ENCODE data around the gene TAF11. TPM values are rescaled to one million over a fixed set of nuclear protein-coding genes. Genes with fewer than 3 reads are reported as not detected.
"Not testable (repeated sequence)": the region's sequence is repeated elsewhere in the genome, so short reads cannot be mapped to it uniquely, and the experiment has no call there.

The TAF11 gene
- total RNA-seq, 1 donor from 2014 or later: 37.2 TPM

GRCh38 chr6:34865107-34865506 lies 22.7 kb downstream of the TAF11 start:
- DNase-seq: peak; percentile 64

- DNase-seq: no peak
These were observed 23.8 kb downstream of the TAF11 start for GRCh38 chr6:34864007-34864406.

GRCh38 chr6:34860776-34861175 lies 27.1 kb downstream of the TAF11 start:
- DNase-seq: no peak

GRCh38 chr6:34859951-34860350 lies 27.9 kb downstream of the TAF11 start:
- DNase-seq: no peak

- no peak for DNase-seq
These were observed 29.2 kb downstream of the TAF11 start for GRCh38 chr6:34858681-34859080.

GRCh38 chr6:34855463-34855862 lies 32.4 kb downstream of the TAF11 start:
- no peak for DNase-seq

- DNase-seq: no peak
These were observed 35.3 kb downstream of the TAF11 start for GRCh38 chr6:34852406-34853085.

GRCh38 chr6:34851361-34851760 lies 36.5 kb downstream of the TAF11 start:
- no peak for DNase-seq

GRCh38 chr6:34849066-34849465 lies 38.8 kb downstream of the TAF11 start:
- DNase-seq: not testable (repeated sequence)

GRCh38 chr6:34839666-34840352 lies 48.0 kb downstream of the TAF11 start:
- no peak for DNase-seq

- no peak for DNase-seq
These were observed 50.3 kb downstream of the TAF11 start for GRCh38 chr6:34837528-34837927.

- no peak for DNase-seq
These were observed 51.4 kb downstream of the TAF11 start for GRCh38 chr6:34836451-34836850.

- DNase-seq: no peak
These were observed 51.8 kb downstream of the TAF11 start for GRCh38 chr6:34836008-34836407.

- no peak for DNase-seq
These were observed 52.9 kb downstream of the TAF11 start for GRCh38 chr6:34834789-34835518.

- DNase-seq: no peak
These were observed 54.9 kb downstream of the TAF11 start for GRCh38 chr6:34832942-34833341.

- DNase-seq: no peak
These were observed 58.7 kb downstream of the TAF11 start for GRCh38 chr6:34829137-34829536.

Other genes with a start within 250 kb of the TAF11 start
- 54.2 TPM for gene ILRUN, start 191.3 kb downstream of the TAF11 start, total RNA-seq
- gene SNRPC, start 130.5 kb downstream of the TAF11 start, total RNA-seq: 29.6 TPM
- 12.1 TPM for gene BLTP3A, start 96.0 kb downstream of the TAF11 start, total RNA-seq
- gene ANKS1A, start 1.2 kb upstream of the TAF11 start, total RNA-seq: 23.5 TPM

All from tongue (tissue), 2 donors.